HG03175 (cell line): Measurements from ENCODE around the gene PSEN2.

Source experiments
- ATAC-seq: cut with Tn5 transposase; IDR thresholded peaks from one replicate; pipeline ENCODE4 v1.9.1; 2021; ENCODE audit warnings: mild to moderate bottlenecking, moderate library complexity; ENCODE audit not compliant: unreplicated experiment

Gene PSEN2

GRCh38 chr1:226863446-226863845 lies 7.0 kb upstream of the PSEN2 start:
- no peak for ATAC-seq

- no peak for ATAC-seq
Measured at GRCh38 chr1:226864311-226864710, 6.1 kb upstream of the PSEN2 start.

- no peak for ATAC-seq
Measured at GRCh38 chr1:226865590-226865989, 4.8 kb upstream of the PSEN2 start.

- no peak for ATAC-seq
Measured at GRCh38 chr1:226867461-226868054, 2.9 kb upstream of the PSEN2 start.

GRCh38 chr1:226868726-226869125 lies 1.7 kb upstream of the PSEN2 start:
- ATAC-seq: no peak

- no peak for ATAC-seq
Measured at GRCh38 chr1:226870026-226870400, 403 bp upstream of the PSEN2 start.

GRCh38 chr1:226871636-226872327 lies 1.4 kb downstream of the PSEN2 start:
- no peak for ATAC-seq

GRCh38 chr1:226872437-226872836 lies 2.0 kb downstream of the PSEN2 start:
- ATAC-seq: no peak

GRCh38 chr1:226873771-226874578 lies 3.6 kb downstream of the PSEN2 start:
- ATAC-seq: no peak

GRCh38 chr1:226874579-226875425 lies 4.4 kb downstream of the PSEN2 start:
- no peak for ATAC-seq

GRCh38 chr1:226875641-226876295 lies 5.4 kb downstream of the PSEN2 start:
- ATAC-seq: no peak

GRCh38 chr1:226877669-226878068 lies 7.3 kb downstream of the PSEN2 start:
- ATAC-seq: no peak

GRCh38 chr1:226880372-226881287 lies 10.2 kb downstream of the PSEN2 start:
- ATAC-seq: no peak

GRCh38 chr1:226881515-226882185 lies 11.2 kb downstream of the PSEN2 start:
- ATAC-seq: no peak

GRCh38 chr1:226882187-226882586 lies 11.8 kb downstream of the PSEN2 start:
- peak; percentile 9 for ATAC-seq

GRCh38 chr1:226882631-226883409 lies 12.4 kb downstream of the PSEN2 start:
- peak; percentile 96 for ATAC-seq

- ATAC-seq: no peak
Measured at GRCh38 chr1:226883630-226884029, 13.2 kb downstream of the PSEN2 start.

- no peak for ATAC-seq
Measured at GRCh38 chr1:226884116-226884625, 13.8 kb downstream of the PSEN2 start.
